ENCODE results near the gene FSTL4.

The FSTL4 gene

DNA sequence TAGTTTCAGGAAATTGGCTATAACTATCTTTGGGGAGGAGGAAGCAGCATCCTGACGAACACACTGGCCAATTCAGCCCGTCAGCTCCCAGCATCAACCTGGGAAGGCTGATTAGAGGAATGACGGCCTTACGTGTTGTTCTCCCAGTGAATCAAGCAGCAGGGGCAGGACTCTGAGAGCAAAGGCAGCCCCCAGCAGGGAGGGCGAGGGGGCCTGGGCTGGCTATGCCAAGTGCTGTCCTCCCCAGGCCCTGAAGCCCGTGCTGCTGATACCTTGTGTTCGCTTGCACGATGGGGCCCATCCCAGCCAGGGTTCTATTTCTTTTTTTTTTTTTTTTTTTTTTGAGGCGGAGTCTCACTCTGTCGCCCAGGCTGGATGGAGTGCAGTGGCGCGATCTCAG is 254.1 kb downstream of the FSTL4 start:
- H3K9me3 ChIP-seq (replicated peaks; ENCODE audit: insufficient read depth, low read length), result no peaks in the 10 kb centered on the region
- no peak overlapping the region for H3K4me2 ChIP-seq (ENCODE audit: low read depth, low read length)
- TF ChIP-seq EZH2phosphoT487 (IDR thresholded peaks at IDR 0.05; ENCODE audit: low read length), result no peak
- TF ChIP-seq EZH2 (optimal IDR thresholded peaks at IDR 0.05; ENCODE audit: low read depth, low read length), result no peak
- no peak for TF ChIP-seq CTCF (IDR thresholded peaks at IDR 0.05; ENCODE audit: low read length)
- H4K20me1 ChIP-seq (ENCODE audit: insufficient read depth, low read length), result no peaks in the 10 kb centered on the region
- H2AFZ ChIP-seq (ENCODE audit: low read length), result no peak overlapping the region
- no peaks in the 10 kb centered on the region for H3K79me2 ChIP-seq (ENCODE audit: low read length)
- H3K27ac ChIP-seq (ENCODE audit: low read length), result no peak overlapping the region
- DNase-seq, result no peak
- H3K36me3 ChIP-seq (replicated peaks; ENCODE audit: insufficient read depth, low read length), result no peaks in the 10 kb centered on the region
- H3K4me3 ChIP-seq (ENCODE audit: low read length), result no peak overlapping the region
- no peak overlapping the region for H3K9ac ChIP-seq (ENCODE audit: low read length)
- H3K27me3 ChIP-seq (replicated peaks; ENCODE audit: insufficient read depth, low read length), result no peaks in the 10 kb centered on the region
- no peaks in the 10 kb centered on the region for H3K4me1 ChIP-seq (ENCODE audit: low read length)
- no peaks in the 10 kb centered on the region for H3F3A ChIP-seq (ENCODE audit: insufficient read depth, low read length)
- no peaks in the 10 kb centered on the region for H3K9me2 ChIP-seq (replicated peaks; ENCODE audit: insufficient read depth, low read length)

GRCh38 chr5:133357758-133358157 is 254.6 kb downstream of the FSTL4 start:
- no peak for DNase-seq

GRCh38 chr5:133356984-133357421 is 255.3 kb downstream of the FSTL4 start:
- no peak for TF ChIP-seq EZH2phosphoT487 (IDR thresholded peaks at IDR 0.05; ENCODE audit: low read length)
- TF ChIP-seq CTCF (IDR thresholded peaks at IDR 0.05; ENCODE audit: low read length), result no peak
- TF ChIP-seq EZH2 (optimal IDR thresholded peaks at IDR 0.05; ENCODE audit: low read depth, low read length), result no peak
- no peaks in the 10 kb centered on the region for H3K36me3 ChIP-seq (replicated peaks; ENCODE audit: insufficient read depth, low read length)
- no peaks in the 10 kb centered on the region for H3K9me3 ChIP-seq (replicated peaks; ENCODE audit: insufficient read depth, low read length)
- H3K79me2 ChIP-seq (ENCODE audit: low read length), result no peaks in the 10 kb centered on the region
- H3K9me2 ChIP-seq (replicated peaks; ENCODE audit: insufficient read depth, low read length), result no peaks in the 10 kb centered on the region
- H3K4me1 ChIP-seq (ENCODE audit: low read length), result no peaks in the 10 kb centered on the region
- H3F3A ChIP-seq (ENCODE audit: insufficient read depth, low read length), result no peaks in the 10 kb centered on the region
- no peak overlapping the region for H3K4me3 ChIP-seq (ENCODE audit: low read length)
- H3K9ac ChIP-seq (ENCODE audit: low read length), result no peak overlapping the region
- H3K27ac ChIP-seq (ENCODE audit: low read length), result no peak overlapping the region
- H2AFZ ChIP-seq (ENCODE audit: low read length), result no peak overlapping the region
- DNase-seq, result no peak
- no peaks in the 10 kb centered on the region for H3K27me3 ChIP-seq (replicated peaks; ENCODE audit: insufficient read depth, low read length)
- no peaks in the 10 kb centered on the region for H4K20me1 ChIP-seq (ENCODE audit: insufficient read depth, low read length)
- no peak overlapping the region for H3K4me2 ChIP-seq (ENCODE audit: low read depth, low read length)

More at GRCh38 chr5:133357758-133358157, 254.6 kb downstream of the FSTL4 start:
- Histone ChIP-seq H4K20me1 (ENCODE audit: insufficient read depth, low read length) (no peaks in the 10 kb centered on the region), H3F3A (ENCODE audit: insufficient read depth, low read length) (no peaks in the 10 kb centered on the region), H3K4me1 (ENCODE audit: low read length) (no peaks in the 10 kb centered on the region), H3K4me2 (ENCODE audit: low read depth, low read length) (no peak overlapping the region), H3K9ac (ENCODE audit: low read length) (no peak overlapping the region), H3K9me3 (replicated peaks; ENCODE audit: insufficient read depth, low read length) (no peaks in the 10 kb centered on the region), H3K36me3 (replicated peaks; ENCODE audit: insufficient read depth, low read length) (no peaks in the 10 kb centered on the region), H3K9me2 (replicated peaks; ENCODE audit: insufficient read depth, low read length) (no peaks in the 10 kb centered on the region), H3K27ac (ENCODE audit: low read length) (no peak overlapping the region), H2AFZ (ENCODE audit: low read length) (no peak overlapping the region), H3K79me2 (ENCODE audit: low read length) (no peaks in the 10 kb centered on the region), H3K27me3 (replicated peaks; ENCODE audit: insufficient read depth, low read length) (no peaks in the 10 kb centered on the region), H3K4me3 (ENCODE audit: low read length) (no peak overlapping the region)
- no peak for TF ChIP-seq EZH2 (optimal IDR thresholded peaks at IDR 0.05; ENCODE audit: low read depth, low read length)
- no peak for TF ChIP-seq CTCF (IDR thresholded peaks at IDR 0.05; ENCODE audit: low read length)
- TF ChIP-seq EZH2phosphoT487 (IDR thresholded peaks at IDR 0.05; ENCODE audit: low read length), result no peak
